OCI-LY1 (cell line): ENCODE data around the gene CCL19.

Experiments
- H2AFZ ChIP-seq: fragments of 200-600 bp; sonication (generic), shearing (Covaris generic); 2 replicates; pipeline ENCODE4 v1.6.0; 2014; ENCODE audit warnings: antibody characterized with exemption, mild to moderate bottlenecking, low read length
- H3F3A ChIP-seq: fragments of 200-600 bp; sonication (generic), shearing (Covaris generic); 2 replicates; pipeline ENCODE4 v1.6.0; 2014; ENCODE audit warnings: mild to moderate bottlenecking, antibody characterized with exemption, low read length, moderate library complexity; ENCODE audit not compliant: insufficient read depth
- H3K27ac ChIP-seq: fragments of 200-600 bp; sonication (generic); 2 replicates; pipeline ENCODE4 v1.5.1; 2014; ENCODE audit warnings: low read length, mixed run types, mild to moderate bottlenecking, low read depth; ENCODE audit not compliant: poor library complexity, severe bottlenecking
- H3K27me3 ChIP-seq: fragments of 200-600 bp; sonication (generic); 2 replicates; pipeline ENCODE4 v1.6.0; 2014; ENCODE audit warnings: antibody characterized with exemption, mild to moderate bottlenecking, low read length, moderate library complexity; ENCODE audit not compliant: insufficient read depth
- H3K36me3 ChIP-seq: fragments of 200-600 bp; sonication (generic); 2 replicates; pipeline ENCODE4 v1.6.1; 2014; ENCODE audit warnings: mild to moderate bottlenecking, antibody characterized with exemption, low read length, moderate library complexity, mixed read lengths; ENCODE audit not compliant: insufficient read depth
- H3K4me1 ChIP-seq: fragments of 200-600 bp; sonication (generic); 2 replicates; pipeline ENCODE4 v1.5.1; 2014; ENCODE audit warnings: mild to moderate bottlenecking, low read length, moderate library complexity; ENCODE audit not compliant: insufficient read depth, severe bottlenecking
- H3K4me2 ChIP-seq: fragments of 200-600 bp; sonication (generic), shearing (Covaris generic); 2 replicates; pipeline ENCODE4 v1.6.1; 2014; ENCODE audit warnings: low read length
- H3K4me3 ChIP-seq: fragments of 200-600 bp; sonication (generic); 2 replicates; pipeline ENCODE4 v1.5.1; 2014; ENCODE audit warnings: low read length, low read depth, mild to moderate bottlenecking, mixed read lengths; ENCODE audit not compliant: poor library complexity, severe bottlenecking
- H3K79me2 ChIP-seq: fragments of 200-600 bp; shearing (Covaris generic); 2 replicates; pipeline ENCODE4 v1.6.1; 2016; ENCODE audit warnings: mixed run types, low read length, mixed read lengths; ENCODE audit not compliant: insufficient read depth
- H3K9ac ChIP-seq: fragments of 200-600 bp; sonication (generic), shearing (Covaris generic); 2 replicates; pipeline ENCODE4 v1.6.1; 2014; ENCODE audit warnings: mild to moderate bottlenecking, low read length, mixed read lengths
- H3K9me2 ChIP-seq: fragments of 200-600 bp; sonication (generic), shearing (Covaris generic); 2 replicates; pipeline ENCODE4 v1.6.1; 2014; ENCODE audit warnings: low read depth, mild to moderate bottlenecking, low read length, mixed read lengths
- H3K9me3 ChIP-seq: fragments of 200-600 bp; shearing (Covaris generic); 2 replicates; pipeline ENCODE4 v1.6.1; 2014; ENCODE audit warnings: low read length, mixed read lengths
- H4K20me1 ChIP-seq: fragments of 200-600 bp; sonication (generic), shearing (Covaris generic); 2 replicates; pipeline ENCODE4 v1.6.0; 2016; ENCODE audit warnings: mild to moderate bottlenecking, low read length; ENCODE audit not compliant: insufficient read depth
- CTCF ChIP-seq: fragments of 200-600 bp; sonication (generic), shearing (Covaris generic); IDR thresholded peaks from 2 replicates; pipeline ENCODE4 v1.5.1; 2017; ENCODE audit warnings: mild to moderate bottlenecking, antibody characterized with exemption, low read length, moderate library complexity, mixed read lengths
- EZH2 ChIP-seq: fragments of 200-600 bp; sonication (generic), shearing (Covaris generic); IDR thresholded peaks from 2 replicates; pipeline ENCODE4 v1.8.0; 2017; ENCODE audit warnings: borderline replicate concordance, mixed run types, mild to moderate bottlenecking, antibody characterized with exemption, low read length, moderate library complexity, mixed read lengths

The CCL19 gene

GRCh38 chr9:34656992-34657391, 34.1 kb downstream of the CCL19 start:
- Histone ChIP-seq H3K79me2 (no peaks in the 10 kb centered on the region), H4K20me1 (no peaks in the 10 kb centered on the region), H2AFZ (no peak overlapping the region), H3K27me3 (no peaks in the 10 kb centered on the region; the same call in 1 of the 2 replicates), H3K9me3 (no peaks in the 10 kb centered on the region), H3K4me2 (no peak overlapping the region), H3K4me3 (no peak overlapping the region), H3K27ac (no peak overlapping the region), H3K9ac (no peak overlapping the region), H3K4me1 (peaks cover 5% of the 10 kb centered on the region), H3K36me3 (no peaks in the 10 kb centered on the region), H3K9me2 (no peaks in the 10 kb centered on the region), H3F3A (no peaks in the 10 kb centered on the region)
- TF ChIP-seq CTCF = no peak
- TF ChIP-seq EZH2 = no peak

GRCh38 chr9:34655394-34655793, 35.7 kb downstream of the CCL19 start:
- Histone ChIP-seq H3K4me1 (peaks cover 11% of the 10 kb centered on the region), H3F3A (no peaks in the 10 kb centered on the region), H3K27me3 (no peaks in the 10 kb centered on the region; the same call in 1 of the 2 replicates), H3K79me2 (no peaks in the 10 kb centered on the region), H2AFZ (no peak overlapping the region), H3K9me2 (no peaks in the 10 kb centered on the region), H4K20me1 (no peaks in the 10 kb centered on the region), H3K4me2 (no peak overlapping the region), H3K4me3 (no peak overlapping the region), H3K9me3 (no peaks in the 10 kb centered on the region), H3K9ac (no peak overlapping the region), H3K36me3 (0 out of 2 replicates have a peak, but pooled peaks cover 9% of the 10 kb centered on the region), H3K27ac (no peak overlapping the region)
- TF ChIP-seq EZH2 = no peak
- TF ChIP-seq CTCF = no peak

- H2AFZ ChIP-seq = no peak overlapping the region
- no peak overlapping the region for H3K4me3 ChIP-seq
- peaks cover 18% of the 10 kb centered on the region; the same call in 1 of the 2 replicates for H3K36me3 ChIP-seq
- H3K4me1 ChIP-seq = peaks cover 11% of the 10 kb centered on the region
- no peaks in the 10 kb centered on the region for H3K9me2 ChIP-seq
- H3K4me2 ChIP-seq = no peak overlapping the region
- H3F3A ChIP-seq = no peaks in the 10 kb centered on the region
- no peak overlapping the region for H3K27ac ChIP-seq
- no peaks in the 10 kb centered on the region for H3K9me3 ChIP-seq
- no peak for TF ChIP-seq EZH2
- no peak for TF ChIP-seq CTCF
- no peak overlapping the region for H3K9ac ChIP-seq
- no peaks in the 10 kb centered on the region; the same call in 1 of the 2 replicates for H3K27me3 ChIP-seq
- no peaks in the 10 kb centered on the region for H3K79me2 ChIP-seq
- H4K20me1 ChIP-seq = no peaks in the 10 kb centered on the region
Observed at GRCh38 chr9:34654323-34655051, 36.6 kb downstream of the CCL19 start.
